Right atrium auricular region (tissue), 2 donors: ENCODE measurements around the gene BANK1. TPM values are rescaled to one million over a fixed set of nuclear protein-coding genes. Genes with fewer than 3 reads are reported as not detected.

ENCODE experiments used
- DNase-seq: peaks from one replicate; pipeline ENCODE4 v3.0.0-alpha.2; 2019; ENCODE audit warnings: low spot score
- H3K27ac ChIP-seq, 2 donors: fragments of 200-600 bp; sonication (generic); 1 replicate in 1 of 2; 2 replicates in 1 of 2; pipeline ENCODE4 v1.5.1; 2016 to 2019
- H3K27me3 ChIP-seq, 2 donors: fragments of 200-600 bp; sonication (generic); one replicate each; pipeline versions ENCODE4 v1.5.1 to v1.6.0; 2017 to 2019
- H3K36me3 ChIP-seq: fragments of 200-600 bp; sonication (generic); one replicate; pipeline ENCODE4 v1.5.1; 2016
- H3K4me1 ChIP-seq, 2 donors: fragments of 200-600 bp; sonication (generic); one replicate each; pipeline versions ENCODE4 v1.5.1 to v1.6.0; 2017 to 2019
- H3K4me3 ChIP-seq, 2 donors: fragments of 200-600 bp; sonication (generic); 1 replicate in 1 of 2; 2 replicates in 1 of 2; pipeline ENCODE4 v1.5.1; 2017 to 2019; ENCODE audit warnings: mild to moderate bottlenecking in 1 of 2, moderate library complexity in 1 of 2
- H3K9me3 ChIP-seq, 2 donors: fragments of 200-600 bp; sonication (generic); one replicate each; pipeline ENCODE4 v1.5.1; 2019
- CTCF ChIP-seq, 2 donors: fragments of 200-600 bp; sonication (generic); IDR thresholded peaks; one replicate each; pipeline ENCODE4 v1.5.1; 2019; ENCODE audit warnings: antibody characterized with exemption in 2 of 2
- total RNA-seq, 2 donors: library from RNA; depleted of rRNA; stranded (reverse); fragments of >200 nt; gene quantifications; one replicate each; pipeline ENCODE4 v1.1.0, GENCODE V29; 2016

The BANK1 gene
- total RNA-seq, 2 donors from 2014 or later: 1.4 TPM; not detected in 1

DNA sequence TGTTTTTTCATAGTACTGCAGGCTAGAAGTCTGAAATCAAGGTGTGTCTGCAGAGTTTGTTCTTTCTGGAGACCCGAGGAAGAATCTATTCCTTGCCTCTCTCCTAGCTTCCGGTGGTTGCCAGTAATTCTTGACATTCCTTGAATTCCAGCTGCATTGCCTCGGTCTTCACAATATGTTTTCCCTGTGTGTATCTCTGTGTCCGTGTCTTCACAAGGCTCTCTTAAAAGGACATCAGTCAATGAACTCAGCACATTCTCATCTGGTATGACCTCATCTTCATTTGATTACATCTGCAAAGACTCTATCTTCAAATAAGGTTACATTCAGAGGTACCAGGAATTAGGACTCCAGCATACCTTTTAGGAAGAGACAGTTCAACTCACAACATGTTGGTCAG is 163.4 kb downstream of the BANK1 start:
- Histone ChIP-seq H3K4me3 (no peak overlapping the region), H3K36me3 (no peaks in the 10 kb centered on the region), H3K9me3 (no peaks in the 10 kb centered on the region), H3K27me3 (no peaks in the 10 kb centered on the region), H3K27ac (no peak overlapping the region), H3K4me1 (no peaks in the 10 kb centered on the region)
- DNase-seq: no peak
- no peak for TF ChIP-seq CTCF (IDR thresholded peaks at IDR 0.05)

GRCh38 chr4:101954351-101954750 is 163.8 kb downstream of the BANK1 start:
- Histone ChIP-seq H3K27ac (no peak overlapping the region), H3K4me1 (no peaks in the 10 kb centered on the region), H3K27me3 (no peaks in the 10 kb centered on the region), H3K36me3 (no peaks in the 10 kb centered on the region), H3K9me3 (no peaks in the 10 kb centered on the region), H3K4me3 (no peak overlapping the region)
- TF ChIP-seq CTCF (IDR thresholded peaks at IDR 0.05): no peak
- no peak for DNase-seq

GRCh38 chr4:101954975-101955678 is 164.6 kb downstream of the BANK1 start:
- no peak overlapping the region for H3K4me3 ChIP-seq
- TF ChIP-seq CTCF (IDR thresholded peaks at IDR 0.05): no peak
- DNase-seq: no peak
- H3K27me3 ChIP-seq: no peaks in the 10 kb centered on the region
- no peaks in the 10 kb centered on the region for H3K9me3 ChIP-seq
- H3K27ac ChIP-seq: no peak overlapping the region
- no peaks in the 10 kb centered on the region for H3K4me1 ChIP-seq
- no peaks in the 10 kb centered on the region for H3K36me3 ChIP-seq

DNA sequence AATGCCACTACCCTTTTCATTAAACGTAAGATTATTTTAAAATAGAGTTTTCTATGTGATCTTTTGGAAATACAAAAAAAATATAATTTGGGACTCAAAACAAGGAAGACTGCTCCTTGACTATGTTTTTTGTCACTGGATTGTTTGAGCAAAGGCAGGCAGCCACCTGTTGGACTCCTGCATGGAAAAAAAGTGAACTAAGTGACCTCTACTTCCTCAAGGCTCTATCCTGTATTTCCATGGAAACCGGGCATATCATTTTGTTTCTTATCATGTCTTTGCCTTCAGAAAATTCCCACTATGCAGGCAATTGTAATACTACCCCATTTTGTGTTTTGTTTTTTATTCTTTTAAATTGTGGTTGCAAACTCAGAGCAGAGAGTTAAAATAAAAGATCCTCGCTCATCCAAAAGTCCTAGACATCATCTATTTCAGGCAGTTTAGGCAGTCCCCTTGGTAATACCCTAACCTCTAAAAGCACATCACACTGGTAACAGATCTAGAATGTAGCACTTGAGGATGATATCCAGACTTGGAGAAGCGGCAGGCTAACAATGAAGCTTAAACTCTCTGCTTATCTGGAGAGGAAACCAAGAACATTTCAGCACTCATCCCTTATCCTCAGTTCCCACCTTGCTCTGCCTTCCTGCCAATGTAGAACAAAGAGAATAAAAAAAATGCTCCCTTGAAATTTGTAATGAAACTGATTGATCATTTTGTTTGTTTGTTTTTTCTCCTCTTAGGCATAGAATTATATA is 165.7 kb downstream of the BANK1 start:
- H3K9me3 ChIP-seq: no peaks in the 10 kb centered on the region
- no peaks in the 10 kb centered on the region for H3K27me3 ChIP-seq
- H3K4me1 ChIP-seq: no peaks in the 10 kb centered on the region
- no peak overlapping the region for H3K4me3 ChIP-seq
- no peak overlapping the region for H3K27ac ChIP-seq
- DNase-seq: no peak
- H3K36me3 ChIP-seq: no peaks in the 10 kb centered on the region
- no peak for TF ChIP-seq CTCF (IDR thresholded peaks at IDR 0.05)

DNA sequence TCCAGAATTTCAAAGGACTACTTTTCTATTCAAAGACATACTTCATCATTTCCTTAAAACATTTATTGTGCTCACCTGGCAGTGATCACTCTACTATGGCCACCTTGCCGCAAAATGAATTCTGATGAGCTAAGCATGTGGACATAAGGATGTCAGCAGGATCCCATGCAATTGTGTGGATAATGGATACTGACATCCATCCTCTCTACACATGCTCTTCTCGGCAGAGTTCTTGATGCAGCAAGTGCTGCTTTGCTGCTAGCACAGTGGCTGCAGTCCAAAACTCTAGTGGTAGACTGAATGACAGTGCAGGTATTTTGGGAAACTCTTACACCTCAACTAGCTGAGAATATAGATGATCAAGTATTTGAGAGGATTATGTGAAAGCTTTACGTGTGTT is 168.0 kb downstream of the BANK1 start:
- Histone ChIP-seq H3K9me3 (no peaks in the 10 kb centered on the region), H3K27ac (no peak overlapping the region), H3K36me3 (no peaks in the 10 kb centered on the region), H3K4me3 (no peak overlapping the region), H3K4me1 (no peaks in the 10 kb centered on the region), H3K27me3 (no peaks in the 10 kb centered on the region)
- no peak for DNase-seq
- no peak for TF ChIP-seq CTCF (IDR thresholded peaks at IDR 0.05)
